K562 (cell line): ENCODE results near the gene AGPAT3. TPM values are rescaled to one million over a fixed set of nuclear protein-coding genes. Genes with fewer than 3 reads are reported as not detected.

Experiments
- ATAC-seq: fragments of 200-7000 bp; cut with Tn5 transposase; 3 replicates; pipeline ENCODE4 v1.9.1; 2020; ENCODE audit warnings: moderate library complexity
- BruUV-seq: library from RNA; stranded (reverse); fragments of 400-500 nt; replicated peaks from 2 replicates; lab custom pipeline; 2021; lab: Mats Ljungman, UMichigan
- CTCF ChIA-PET: fragments of 300-600 bp; formaldehyde crosslinking; extraction: SDS; loops from one replicate; lab custom pipeline; 2021; ENCODE audit warnings: low intra/inter-chr PET ratio; lab: Yijun Ruan, JAX
- POLR2A ChIA-PET: fragments of 300-600, 350-650 bp; sonication (Branson Sonifier 250); formaldehyde crosslinking; extraction: SDS; loops from one replicate; lab custom pipeline; 2021; ENCODE audit warnings: antibody characterized with exemption, inconsistent platforms; lab: Yijun Ruan, JAX
- DNase-seq, 4 experiments: peaks; one replicate each; pipeline versions ENCODE4 v3.0.0 to v3.0.0-alpha.2; 2011 to 2018; ENCODE audit warnings: low spot score in 3 of 4, mixed read lengths in 3 of 4; ENCODE audit errors: extremely low read depth in 1 of 4
- FAIRE-seq: peaks from 2 replicates; lab custom pipeline; 2011; peaks lifted over from hg19 to GRCh38; lab: Jason Lieb, UNC
- H2AFZ ChIP-seq: 2 replicates; pipeline ENCODE4 v1.6.0; 2011; ENCODE audit warnings: low read depth, low read length, control low read depth, inconsistent platforms
- H3K27ac ChIP-seq: fragments of 200-600 bp; 3 replicates; pipeline ENCODE4 v1.8.0; 2011; ENCODE audit warnings: low read depth, mild to moderate bottlenecking, control low read depth, inconsistent platforms, low read length, moderate library complexity, mixed read lengths; ENCODE audit errors: extremely low read depth
- H3K27me3 ChIP-seq, 2 experiments: fragments of 300-600 bp in 1 of 2; 2 replicates in 1 of 2; 3 replicates in 1 of 2; pipeline versions ENCODE4 v1.6.0 to v1.8.0; 2011; ENCODE audit warnings: inconsistent platforms in 2 of 2, low read length in 2 of 2, mild to moderate bottlenecking in 1 of 2, mixed read lengths in 1 of 2, moderate library complexity in 1 of 2; ENCODE audit not compliant: control insufficient read depth in 2 of 2, insufficient read depth in 2 of 2
- H3K36me3 ChIP-seq: fragments of 300-600 bp; 3 replicates; pipeline ENCODE4 v1.8.0; 2011; ENCODE audit warnings: mild to moderate bottlenecking, low read length, inconsistent platforms; ENCODE audit not compliant: control insufficient read depth, insufficient read depth
- H3K4me1 ChIP-seq, 2 experiments: fragments of 200-600 bp in 1 of 2; replicated peaks in 1 of 2; 2 replicates in 1 of 2; 3 replicates in 1 of 2; pipeline versions ENCODE4 v1.5.1 to v1.8.0; 2011; ENCODE audit warnings: inconsistent platforms in 2 of 2, low read length in 2 of 2, mild to moderate bottlenecking in 1 of 2, mixed read lengths in 1 of 2, moderate library complexity in 1 of 2; ENCODE audit not compliant: control insufficient read depth in 2 of 2, insufficient read depth in 2 of 2
- H3K4me2 ChIP-seq: 2 replicates; pipeline ENCODE4 v1.6.1; 2011; ENCODE audit warnings: low read length, control low read depth, inconsistent platforms, mixed read lengths; ENCODE audit not compliant: insufficient read depth
- H3K4me3 ChIP-seq: fragments of 200-600 bp; sonication (generic), shearing (Covaris generic); 2 replicates; pipeline ENCODE4 v1.5.1; 2016; ENCODE audit warnings: control low read depth, inconsistent platforms
- H3K79me2 ChIP-seq: fragments of 200-600 bp; 3 replicates; pipeline ENCODE4 v1.8.0; 2011; ENCODE audit warnings: low read length, inconsistent platforms; ENCODE audit not compliant: control insufficient read depth, insufficient read depth
- H3K9ac ChIP-seq, 2 experiments: 2 replicates each; pipeline versions ENCODE4 v1.6.0 to v1.6.1; 2011; ENCODE audit warnings: low read depth in 2 of 2, low read length in 2 of 2, control low read depth in 1 of 2, inconsistent platforms in 1 of 2, mild to moderate bottlenecking in 1 of 2, mixed read lengths in 1 of 2; ENCODE audit not compliant: insufficient read depth in 1 of 2
- H3K9me1 ChIP-seq: one replicate; pipeline ENCODE4 v1.6.0; 2011; ENCODE audit warnings: inconsistent platforms, mild to moderate bottlenecking, low read length, moderate library complexity; ENCODE audit not compliant: control insufficient read depth, insufficient read depth
- H3K9me3 ChIP-seq: replicated peaks from 2 replicates; pipeline ENCODE4 v1.5.1; 2011; ENCODE audit warnings: low read depth, low read length, inconsistent platforms; ENCODE audit not compliant: control insufficient read depth, insufficient read depth
- H4K20me1 ChIP-seq: replicated peaks from 2 replicates; pipeline ENCODE4 v1.6.1; 2011; ENCODE audit warnings: low read length, inconsistent platforms, mixed read lengths; ENCODE audit not compliant: control insufficient read depth, insufficient read depth
- CHD4 ChIP-seq: fragments of 200-600 bp; sonication (generic); IDR thresholded peaks from 3 replicates; pipeline ENCODE4 v1.6.1; 2012; ENCODE audit warnings: low read depth, mild to moderate bottlenecking, mixed read lengths, low read length, inconsistent platforms; ENCODE audit not compliant: insufficient read depth, insufficient replicate concordance, poor library complexity, severe bottlenecking
- KAT7 ChIP-seq: sonication (generic); formaldehyde crosslinking; IDR thresholded peaks from 2 replicates; pipeline ENCODE4 v1.8.0; 2022; ENCODE audit warnings: missing genetic modification reagents, mild to moderate bottlenecking, borderline replicate concordance
- MCM7 ChIP-seq, 2 experiments: fragments of 450-650 bp; IDR thresholded peaks; 2 replicates each; pipeline ENCODE4 v1.6.1; 2016 to 2018
- SP1 ChIP-seq: sonication (generic); formaldehyde crosslinking; IDR thresholded peaks from 2 replicates; pipeline ENCODE4 v1.8.1; 2022; ENCODE audit warnings: mild to moderate bottlenecking, missing genetic modification reagents
- SPI1 ChIP-seq: IDR thresholded peaks from 2 replicates; pipeline ENCODE4 v1.6.1; 2011; ENCODE audit warnings: low read depth, low read length, control low read depth, borderline replicate concordance
- ZBTB7A ChIP-seq: IDR thresholded peaks from 2 replicates; pipeline ENCODE4 v1.6.1; 2011; ENCODE audit warnings: low read depth, mild to moderate bottlenecking, low read length, moderate library complexity, borderline replicate concordance; ENCODE audit not compliant: control insufficient read depth
- ZC3H4 ChIP-seq: sonication (generic); formaldehyde crosslinking; IDR thresholded peaks from 2 replicates; pipeline ENCODE4 v1.9.0; 2021; ENCODE audit warnings: missing genetic modification reagents, borderline replicate concordance
- ZFX ChIP-seq: sonication (generic); formaldehyde crosslinking; IDR thresholded peaks from 2 replicates; pipeline ENCODE4 v1.8.0; 2022; ENCODE audit warnings: mild to moderate bottlenecking, missing genetic modification reagents, moderate library complexity
- ZNF143 ChIP-seq: sonication (generic); formaldehyde crosslinking; IDR thresholded peaks from 2 replicates; pipeline ENCODE4 v1.9.0; 2022; ENCODE audit warnings: mild to moderate bottlenecking, missing genetic modification reagents
- WGBS: fragments of 100-300 bp; shearing (Covaris generic); methylation state at CpG from one replicate; pipeline ENCODE4 v1.1.6; 2016; ENCODE audit warnings: low coverage, mixed read lengths; ENCODE audit not compliant: insufficient coverage; ENCODE audit errors: missing lambda C conversion rate; 5-methylcytosine and 5-hydroxymethylcytosine counted together
- in situ Hi-C: fragments of 300-500 bp; cut with MboI; formaldehyde crosslinking; loops from 4 replicates; pipeline ENCODE4 v1.15.0; 2018; ENCODE audit warnings: inconsistent platforms, mixed read lengths
- intact Hi-C: fragments of 100-400 bp; cut with micrococcal nuclease; formaldehyde crosslinking; loops from 2 replicates; pipeline ENCODE4 v1.14.2; 2022
- polyA plus RNA-seq, 8 experiments: library from polyadenylated mRNA; depleted of rRNA in 4 of 8; stranded (reverse) in 5 of 8; unstranded in 3 of 8; fragments of >200 nt; fragmentation: Nextera tagmentation in 2 of 8; fragmentation: Illumina TruSeq in 1 of 8; extraction: Ambion mirVana in 2 of 8; extraction: Trizol in 1 of 8; gene quantifications; 2 replicates each; pipeline versions ENCODE4 v1.2.1 to v1.2.3, GENCODE V29; 2011 to 2014; ENCODE audit warnings: inconsistent platforms in 1 of 8, missing spikeins in 1 of 8
- total RNA-seq, 7 experiments: library from RNA; depleted of rRNA in 6 of 7; stranded (reverse); fragments of >200 nt in 6 of 7; fragmentation: Illumina TruSeq in 2 of 7; extraction: Trizol in 2 of 7; gene quantifications; 2 replicates each; pipeline versions ENCODE4 v1.2.1 to v1.2.3, GENCODE V29; 2011 to 2021; ENCODE audit warnings: low replicate concordance in 1 of 7
- TF ChIP-seq, protein P1 (sequence below), 2 experiments: fragments of 450-650 bp in 1 of 2; sonication (generic) in 1 of 2; formaldehyde crosslinking; conservative IDR thresholded peaks; 2 replicates each; pipeline versions ENCODE4 v1.4.0 to v1.8.1; 2020 to 2022; ENCODE audit warnings: mild to moderate bottlenecking in 1 of 2, missing genetic modification reagents in 1 of 2
- TF ChIP-seq, protein P2 (sequence below): fragments of 250-450 bp; sonication (Bioruptor Pico); IDR thresholded peaks from 2 replicates; pipeline ENCODE4 v1.8.0; 2021; ENCODE audit warnings: moderate library complexity, mild to moderate bottlenecking, inconsistent platforms

AGPAT3 gene
- total and polyA plus RNA-seq, 9 of the 15 experiments (the other 6 are each of a cell fraction or from before 2014, with no cell fraction given), result 1.5 to 88.4 (median 35.7) TPM

DNA sequence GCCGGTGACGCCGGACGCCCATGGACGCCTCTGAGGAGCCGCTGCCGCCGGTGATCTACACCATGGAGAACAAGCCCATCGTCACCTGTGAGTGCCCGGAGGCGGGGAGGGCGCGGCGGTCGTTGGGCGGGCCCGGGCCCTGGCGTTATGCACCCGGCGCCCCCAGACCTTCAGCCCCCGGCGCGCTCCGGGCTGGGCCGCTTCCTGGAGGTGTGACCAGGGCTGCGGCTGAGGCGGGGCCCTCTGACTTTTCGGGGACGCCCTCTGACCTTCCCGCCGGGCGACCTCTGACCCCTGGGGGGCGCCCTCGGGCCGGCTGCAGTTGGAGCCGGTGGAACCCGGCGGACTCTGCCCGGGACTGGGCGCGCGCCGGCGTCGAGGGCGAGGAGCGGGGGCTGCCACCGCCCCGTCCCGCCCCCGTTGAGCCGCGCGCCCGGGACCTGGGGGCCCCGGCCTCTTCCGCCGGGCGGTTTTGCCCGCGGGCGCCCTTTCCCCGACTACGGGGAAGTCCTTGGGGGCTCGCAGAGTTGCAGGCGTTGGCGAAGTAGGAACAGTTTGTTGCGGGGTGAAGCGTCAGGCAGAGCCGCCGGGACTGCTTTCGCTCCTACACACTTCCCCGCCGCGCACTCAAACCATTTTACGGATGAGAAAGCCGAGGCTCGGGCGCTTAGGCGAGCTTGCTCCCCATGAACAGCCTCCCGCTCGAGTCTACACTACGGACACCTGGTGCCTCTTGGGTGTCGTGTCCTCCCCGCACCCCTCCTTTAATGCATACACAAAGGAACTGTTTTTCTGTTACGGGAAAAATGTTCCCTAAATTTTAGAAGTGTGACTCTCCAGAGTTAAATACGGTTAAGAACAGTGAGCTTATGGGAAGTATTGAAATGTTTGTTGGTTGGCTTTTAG lies 147.7 kb downstream of the AGPAT3 start (continued):
- TF ChIP-seq, protein P1, sequence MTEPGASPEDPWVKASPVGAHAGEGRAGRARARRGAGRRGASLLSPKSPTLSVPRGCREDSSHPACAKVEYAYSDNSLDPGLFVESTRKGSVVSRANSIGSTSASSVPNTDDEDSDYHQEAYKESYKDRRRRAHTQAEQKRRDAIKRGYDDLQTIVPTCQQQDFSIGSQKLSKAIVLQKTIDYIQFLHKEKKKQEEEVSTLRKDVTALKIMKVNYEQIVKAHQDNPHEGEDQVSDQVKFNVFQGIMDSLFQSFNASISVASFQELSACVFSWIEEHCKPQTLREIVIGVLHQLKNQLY (CRISPR knock-in tag; conservative IDR thresholded peaks at IDR 0.05), result no peak
- peak; percentile 98 for TF ChIP-seq ZBTB7A
- TF ChIP-seq ZNF143 (CRISPR knock-in tag), result no peak

DNA sequence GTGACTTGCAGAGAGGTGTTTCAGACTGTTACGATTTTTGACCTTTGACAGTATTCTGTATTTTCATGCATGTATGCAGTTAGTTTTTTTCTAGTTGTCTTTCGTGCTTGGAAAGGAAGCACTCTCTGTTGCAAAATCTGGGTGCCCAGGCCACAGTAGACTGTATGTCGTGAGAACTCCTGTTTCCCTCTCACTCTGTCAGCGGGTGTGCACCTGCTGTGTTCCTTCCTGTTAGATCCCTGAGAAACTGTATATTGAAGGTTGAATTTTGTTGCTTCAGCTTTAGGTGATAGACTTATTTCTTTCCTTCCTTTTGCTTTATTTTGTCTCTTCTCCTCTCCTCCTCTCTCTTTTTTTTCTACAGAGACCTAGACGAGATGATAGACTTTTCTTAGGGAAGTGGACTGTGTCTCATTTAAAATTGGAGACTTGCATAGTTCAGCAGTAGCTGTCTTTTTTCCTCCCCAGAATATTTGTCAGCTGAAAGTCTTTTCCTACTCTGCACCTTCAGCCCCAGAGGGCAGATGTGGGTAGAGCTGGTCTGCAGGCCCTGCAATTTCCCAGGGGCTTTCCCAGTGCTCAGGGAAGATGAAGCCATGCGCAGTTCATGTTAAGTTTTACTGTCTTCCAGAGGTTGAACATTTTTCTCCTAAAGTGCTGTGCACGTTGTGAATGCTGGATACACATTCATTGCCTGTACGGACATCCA lies 148.5 kb downstream of the AGPAT3 start:
- Histone ChIP-seq H3K27me3 (no peaks in the 10 kb centered on the region), H2AFZ (no peak overlapping the region), H3K4me1 (peaks cover 42 to 49% of the 10 kb centered on the region in 2 experiments), H3K27ac (peak overlapping the region; percentile 93), H3K9me1 (no peaks in the 10 kb centered on the region), H3K36me3 (peaks cover 5% of the 10 kb centered on the region; the same call in 2 of the 3 replicates), H3K9me3 (no peaks in the 10 kb centered on the region), H3K4me3 (peak overlapping the region; percentile 77), H3K9ac (peak overlapping the region; percentile 65 to 91), H4K20me1 (peaks cover 14% of the 10 kb centered on the region; the same call in 1 of the 2 replicates), H3K79me2 (peaks cover 79% of the 10 kb centered on the region), H3K4me2 (peak overlapping the region; percentile 91)
- intact Hi-C loops (loop anchor here (2.0 kb wide), 2 partner anchors 15 to 283 kb away; no protein-coding TSS in a partner anchor), in situ Hi-C loops (no loop called here)
- TSS peak; percentile 42 for BruUV-seq
- peak; percentile 40 for FAIRE-seq
- peak in 3 of 4 experiments; percentile 15 to 47 (median 41) for DNase-seq
- ATAC-seq, result 0 out of 3 replicates have a peak, but pooled peaks have one; percentile 1
- ChIA-PET POLR2A (interaction anchor here (0.6 to 2.3 kb wide), 15 partner anchors 8 to 292 kb away, joined by 3 to 7 read pairs (median 4); no protein-coding TSS in a partner anchor), CTCF (no interaction called here)
- WGBS, result 3% methylated on average over 8 of the region's 8 CpGs
- TF ChIP-seq SPI1 (0 out of 2 replicates have a peak, but pooled peaks have one; percentile 4), KAT7 (0 out of 2 replicates have a peak, but pooled peaks have one; percentile 42), ZFX (CRISPR knock-in tag) (0 out of 2 replicates have a peak, but pooled peaks have one; percentile 44), ZC3H4 (CRISPR knock-in tag) (no peak), MCM7 (IDR thresholded peaks at IDR 0.05) (no peak), CHD4 (no peak), SP1 (CRISPR knock-in tag) (peak; percentile 6; the same call in 1 of the 2 replicates)
- TF ChIP-seq, protein P2, sequence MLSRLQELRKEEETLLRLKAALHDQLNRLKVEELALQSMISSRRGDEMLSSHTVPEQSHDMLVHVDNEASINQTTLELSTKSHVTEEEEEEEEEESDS, result 0 out of 2 replicates have a peak, but pooled peaks have one; percentile 19
